ENCODE measurements around the gene HHIPL1. TPM values are rescaled to one million over a fixed set of nuclear protein-coding genes. Genes with fewer than 3 reads are reported as not detected.

Gene HHIPL1
- total RNA-seq, 6 donors from 2014 or later, result 0.61 to 2.2 (median 1.3) TPM

DNA sequence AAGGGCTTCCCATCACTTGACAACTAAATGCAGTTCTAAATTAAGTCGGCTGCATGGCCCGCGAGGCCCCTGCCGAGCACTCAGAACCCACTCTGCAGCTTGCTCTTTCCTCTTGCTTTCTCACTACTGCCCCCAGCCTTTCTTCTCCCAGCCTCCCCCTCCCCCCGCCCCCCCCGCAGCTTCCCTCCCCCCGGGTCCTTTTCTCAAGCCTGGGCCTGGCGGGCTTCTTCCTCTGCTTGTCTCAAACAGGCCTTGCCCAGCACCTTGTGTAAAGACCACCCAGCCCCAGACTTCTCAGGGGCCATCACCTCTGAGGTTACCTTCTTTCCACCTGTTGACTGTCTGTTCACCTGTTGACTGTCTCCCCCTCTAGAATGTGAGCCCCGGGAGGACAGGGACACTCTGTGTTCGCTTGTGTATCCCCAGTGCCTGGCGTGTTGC is 40.2 kb downstream of the HHIPL1 start:
- ATAC-seq (ENCODE audit: low FRiP score in 2 of 2), result no peak
- WGBS, 2 donors, result 58 to 69% methylated on average over 8 to 11 of the region's 11 CpGs
- DNase-seq, result peak in 1 of 2 donors; percentile 45
- H3K9me3 ChIP-seq, result no peaks in the 10 kb centered on the region
- TF ChIP-seq, protein P1, sequence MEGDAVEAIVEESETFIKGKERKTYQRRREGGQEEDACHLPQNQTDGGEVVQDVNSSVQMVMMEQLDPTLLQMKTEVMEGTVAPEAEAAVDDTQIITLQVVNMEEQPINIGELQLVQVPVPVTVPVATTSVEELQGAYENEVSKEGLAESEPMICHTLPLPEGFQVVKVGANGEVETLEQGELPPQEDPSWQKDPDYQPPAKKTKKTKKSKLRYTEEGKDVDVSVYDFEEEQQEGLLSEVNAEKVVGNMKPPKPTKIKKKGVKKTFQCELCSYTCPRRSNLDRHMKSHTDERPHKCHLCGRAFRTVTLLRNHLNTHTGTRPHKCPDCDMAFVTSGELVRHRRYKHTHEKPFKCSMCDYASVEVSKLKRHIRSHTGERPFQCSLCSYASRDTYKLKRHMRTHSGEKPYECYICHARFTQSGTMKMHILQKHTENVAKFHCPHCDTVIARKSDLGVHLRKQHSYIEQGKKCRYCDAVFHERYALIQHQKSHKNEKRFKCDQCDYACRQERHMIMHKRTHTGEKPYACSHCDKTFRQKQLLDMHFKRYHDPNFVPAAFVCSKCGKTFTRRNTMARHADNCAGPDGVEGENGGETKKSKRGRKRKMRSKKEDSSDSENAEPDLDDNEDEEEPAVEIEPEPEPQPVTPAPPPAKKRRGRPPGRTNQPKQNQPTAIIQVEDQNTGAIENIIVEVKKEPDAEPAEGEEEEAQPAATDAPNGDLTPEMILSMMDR (IDR thresholded peaks at IDR 0.05), result no peak
- no peak for TF ChIP-seq EP300 (IDR thresholded peaks at IDR 0.05)
- TF ChIP-seq POLR2AphosphoS5 (IDR thresholded peaks at IDR 0.05), result no peak
- TF ChIP-seq POLR2A (IDR thresholded peaks at IDR 0.05), result no peak
- no peaks in the 10 kb centered on the region for H3K36me3 ChIP-seq
- H3K4me3 ChIP-seq, result no peak overlapping the region
- H3K27ac ChIP-seq, result no peak overlapping the region
- peaks cover 13 to 21% (median 15%) of the 10 kb centered on the region in 4 donors for H3K4me1 ChIP-seq
- H3K27me3 ChIP-seq, result no peaks in the 10 kb centered on the region

DNA sequence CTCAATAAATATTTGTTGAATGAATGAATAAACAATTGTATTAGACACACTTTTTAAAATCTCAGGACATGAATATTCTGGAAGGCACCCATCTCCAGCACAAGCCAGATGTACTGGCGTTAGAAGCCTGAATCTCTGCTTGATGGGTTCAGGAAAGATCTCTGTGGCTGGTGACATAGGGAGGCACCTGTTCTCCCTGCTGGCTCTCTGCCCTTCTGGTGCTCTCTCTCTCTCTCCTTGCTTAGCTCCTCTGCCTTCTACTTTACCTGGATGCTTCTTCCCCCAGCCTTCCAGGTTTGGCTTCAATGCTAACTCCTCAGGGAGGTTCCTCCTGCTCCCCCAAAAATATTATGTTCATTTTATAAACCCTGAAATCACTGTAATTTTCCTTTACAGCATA is 40.7 kb downstream of the HHIPL1 start:
- H3K27me3 ChIP-seq, result no peaks in the 10 kb centered on the region
- ATAC-seq (ENCODE audit: low FRiP score in 2 of 2), result no peak
- no peaks in the 10 kb centered on the region for H3K9me3 ChIP-seq
- no peak overlapping the region for H3K27ac ChIP-seq
- DNase-seq, result no peak
- WGBS, 2 donors, result 58 to 67% methylated on average over 1 of the region's 1 CpG
- H3K4me3 ChIP-seq, result no peak overlapping the region
- TF ChIP-seq, protein P1 (IDR thresholded peaks at IDR 0.05), result no peak
- H3K4me1 ChIP-seq, result peaks cover 13 to 21% (median 15%) of the 10 kb centered on the region in 4 donors
- no peaks in the 10 kb centered on the region for H3K36me3 ChIP-seq

DNA sequence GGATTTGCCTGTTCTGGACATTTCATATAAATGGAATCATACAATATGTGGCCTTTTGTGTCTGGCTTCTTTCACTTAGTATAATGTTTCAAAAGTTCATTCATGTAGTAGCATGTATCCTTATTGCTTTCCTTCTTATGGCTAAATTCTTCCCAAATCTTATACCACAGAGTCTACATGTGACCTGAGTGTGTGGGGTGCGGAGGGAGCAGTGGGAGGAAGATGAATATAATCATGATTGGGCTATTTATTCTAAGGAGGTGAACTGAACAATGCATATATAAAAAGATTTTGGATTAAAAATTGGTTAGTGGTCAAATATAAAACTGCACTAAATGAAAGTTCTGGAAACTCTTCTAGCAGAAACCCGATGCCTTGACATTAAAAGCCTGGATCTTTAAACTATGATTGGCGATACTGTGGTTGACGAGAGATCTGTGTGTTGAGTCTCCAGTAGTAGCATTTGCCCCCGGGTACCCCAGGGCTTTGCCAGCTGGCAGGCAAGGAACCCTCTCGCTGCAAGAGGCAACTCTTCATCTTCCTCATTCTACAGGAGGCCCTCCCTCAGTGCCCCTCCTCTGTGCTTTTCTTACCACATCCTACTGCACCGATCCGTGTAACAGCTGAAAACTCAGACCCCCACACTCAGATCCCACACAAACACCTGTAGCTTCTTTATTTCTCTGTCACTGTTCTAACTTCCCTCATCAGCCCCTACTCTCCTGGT is 41.8 kb downstream of the HHIPL1 start:
- DNase-seq, result no peak

DNA sequence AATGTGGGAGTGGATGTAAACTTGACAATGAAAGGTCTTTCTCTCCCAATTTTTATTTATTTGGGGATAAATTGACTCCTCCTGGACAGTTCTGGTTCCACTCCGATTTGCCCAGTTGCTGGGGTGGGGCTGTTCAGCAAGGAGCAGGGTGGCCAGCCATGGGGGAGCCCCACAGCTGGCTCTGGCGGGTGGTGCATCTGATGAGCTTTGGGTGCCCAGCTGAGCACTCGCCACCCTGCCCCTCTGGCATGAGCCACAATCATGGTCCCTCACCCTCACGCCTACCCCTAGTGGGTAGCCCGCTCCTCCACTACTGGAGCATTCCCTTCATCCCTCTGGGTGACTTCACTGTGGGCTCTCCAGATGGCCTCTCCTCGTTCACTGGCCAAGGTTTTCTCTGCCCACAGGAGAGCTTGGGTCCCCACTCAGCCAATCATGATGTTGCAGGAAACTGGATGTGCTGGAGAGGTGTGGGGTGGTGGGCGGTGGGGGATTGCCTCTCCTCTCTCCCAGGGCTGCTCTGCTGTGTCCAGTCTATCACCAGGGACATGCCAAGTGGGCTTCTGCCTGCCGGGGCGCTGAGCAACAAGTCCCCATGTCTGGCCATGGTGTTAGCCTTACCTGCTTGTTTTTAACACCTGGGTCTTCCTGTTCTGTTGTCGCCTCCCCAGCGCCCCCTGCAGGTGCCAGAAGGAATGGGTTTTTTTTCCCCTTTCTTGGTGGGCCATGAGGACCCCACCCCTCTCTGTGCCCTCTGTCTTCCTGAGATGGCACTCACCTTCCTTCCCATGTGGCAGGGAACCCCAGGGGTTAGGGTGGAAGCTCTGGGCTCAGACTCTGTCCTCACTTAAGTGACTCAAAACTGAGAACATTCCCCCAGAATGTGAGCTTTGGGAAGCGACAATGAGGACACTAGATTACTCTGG is 42.6 kb downstream of the HHIPL1 start:
- H3K4me3 ChIP-seq, result no peak overlapping the region
- no peak for DNase-seq
- H3K4me1 ChIP-seq, result peaks cover 13 to 18% (median 14%) of the 10 kb centered on the region in 4 donors
- TF ChIP-seq POLR2A (IDR thresholded peaks at IDR 0.05), result no peak
- no peak for TF ChIP-seq POLR2AphosphoS5 (IDR thresholded peaks at IDR 0.05)
- TF ChIP-seq, protein P1 (IDR thresholded peaks at IDR 0.05), result peak; percentile 25 to 58 (median 46)
- no peak for TF ChIP-seq EP300 (IDR thresholded peaks at IDR 0.05)
- no peaks in the 10 kb centered on the region for H3K27me3 ChIP-seq
- H3K9me3 ChIP-seq, result no peaks in the 10 kb centered on the region
- H3K27ac ChIP-seq, result no peak overlapping the region
- WGBS, 2 donors, result 60 to 71% methylated on average over 8 to 12 of the region's 12 CpGs
- ATAC-seq (ENCODE audit: low FRiP score in 2 of 2), result no peak
- no peaks in the 10 kb centered on the region for H3K36me3 ChIP-seq

More for the DNA sequence above, 41.8 kb downstream of the HHIPL1 start:
- WGBS, 2 donors, result 78 to 82% methylated on average over 8 of the region's 8 CpGs
- H3K4me3 ChIP-seq, result no peak overlapping the region
- no peaks in the 10 kb centered on the region for H3K9me3 ChIP-seq
- H3K4me1 ChIP-seq, result peaks cover 13 to 21% (median 15%) of the 10 kb centered on the region in 4 donors
- TF ChIP-seq POLR2AphosphoS5 (IDR thresholded peaks at IDR 0.05), result no peak
- TF ChIP-seq, protein P1 (IDR thresholded peaks at IDR 0.05), result no peak
- no peak for TF ChIP-seq POLR2A (IDR thresholded peaks at IDR 0.05)
- TF ChIP-seq EP300 (IDR thresholded peaks at IDR 0.05), result no peak
- no peak for ATAC-seq (ENCODE audit: low FRiP score in 2 of 2)
- no peaks in the 10 kb centered on the region for H3K36me3 ChIP-seq
- H3K27me3 ChIP-seq, result no peaks in the 10 kb centered on the region
- no peak overlapping the region for H3K27ac ChIP-seq
